ENCODE data around the gene FAM216B. TPM values are rescaled to one million over a fixed set of nuclear protein-coding genes. Genes with fewer than 3 reads are reported as not detected.

Gene FAM216B
- total and polyA plus RNA-seq, 2 donors (not counting 3 experiments of a cell fraction or from before 2014, with no cell fraction given), result not detected

DNA sequence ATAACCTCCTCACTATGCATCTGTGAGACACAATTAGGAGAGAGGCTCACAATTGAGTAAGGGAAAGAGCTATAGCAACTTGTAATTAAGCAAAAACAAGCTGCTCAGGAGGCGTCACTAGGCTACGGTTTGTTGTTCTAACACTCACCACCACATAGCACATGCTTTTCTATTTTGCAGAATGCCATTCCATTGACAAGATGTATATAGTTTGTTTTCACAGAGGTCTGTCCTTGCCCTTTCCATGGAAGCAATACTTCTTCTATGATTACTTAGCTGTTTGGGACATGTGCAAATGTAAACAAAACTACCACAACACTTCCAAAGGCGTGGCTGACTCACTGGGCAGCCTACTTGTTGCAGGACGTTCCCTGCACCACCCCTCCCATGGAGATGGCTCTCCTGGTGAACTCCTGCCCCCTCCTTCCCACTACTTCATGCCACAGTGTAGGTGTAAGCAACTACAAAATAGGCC, 33.9 kb upstream of the FAM216B start:
- Histone ChIP-seq H3K9me3 (replicated peaks; ENCODE audit: control insufficient read depth, insufficient read depth, low read length) (no peaks in the 10 kb centered on the region), H3K4me2 (ENCODE audit: insufficient read depth, low read length) (no peak overlapping the region), H3K79me2 (ENCODE audit: control insufficient read depth, insufficient read depth, low read length) (no peaks in the 10 kb centered on the region), H3K36me3 (ENCODE audit: control insufficient read depth in 2 of 2, extremely low read depth in 1 of 2, insufficient read depth in 2 of 2, low read length in 2 of 2) (no peaks in the 10 kb centered on the region), H3K27me3 (ENCODE audit: control insufficient read depth in 2 of 2, insufficient read depth in 2 of 2, low read length in 2 of 2) (peaks cover 2 to 4% of the 10 kb centered on the region in 2 experiments), H3K4me3 (replicated peaks in 1 of 3; ENCODE audit: insufficient read depth in 1 of 3, low read depth in 1 of 3, low read length in 3 of 3) (no peak overlapping the region), H3K9ac (replicated peaks; ENCODE audit: extremely low read depth, insufficient read depth, low read length) (no peak overlapping the region), H2AFZ (ENCODE audit: low read depth, low read length) (no peak overlapping the region), H4K20me1 (replicated peaks; ENCODE audit: control insufficient read depth, extremely low read depth, insufficient read depth, low read length) (no peaks in the 10 kb centered on the region), H3K4me1 (ENCODE audit: control insufficient read depth, extremely low read depth, insufficient read depth, low read length) (no peaks in the 10 kb centered on the region), H3K9me1 (replicated peaks; ENCODE audit: control insufficient read depth, extremely low read depth, insufficient read depth, low read length) (no peaks in the 10 kb centered on the region), H3K27ac (ENCODE audit: insufficient read depth, low read depth, low read length) (no peak overlapping the region)
- DNase-seq (ENCODE audit: low read depth, low spot score), result peak; percentile 61
- dilution Hi-C loops (cut with MboI; ENCODE audit: extremely low pct_ligation_motif_present, low sequenced_read_pairs) (no loop called here), intact Hi-C loops (cut with micrococcal nuclease) (no loop called here)
- CTCF ChIA-PET, result interaction anchor here (1.1 kb wide), 1 partner anchor 9 kb away, joined by 3 read pairs; no protein-coding TSS in a partner anchor
- no peak for FAIRE-seq
- POLR2A ChIA-PET, result no interaction called here
- no peak for TF ChIP-seq EZH2 (IDR thresholded peaks at IDR 0.05; ENCODE audit: borderline replicate concordance, low read depth, low read length, severe bottlenecking)
- TF ChIP-seq, protein P1, sequence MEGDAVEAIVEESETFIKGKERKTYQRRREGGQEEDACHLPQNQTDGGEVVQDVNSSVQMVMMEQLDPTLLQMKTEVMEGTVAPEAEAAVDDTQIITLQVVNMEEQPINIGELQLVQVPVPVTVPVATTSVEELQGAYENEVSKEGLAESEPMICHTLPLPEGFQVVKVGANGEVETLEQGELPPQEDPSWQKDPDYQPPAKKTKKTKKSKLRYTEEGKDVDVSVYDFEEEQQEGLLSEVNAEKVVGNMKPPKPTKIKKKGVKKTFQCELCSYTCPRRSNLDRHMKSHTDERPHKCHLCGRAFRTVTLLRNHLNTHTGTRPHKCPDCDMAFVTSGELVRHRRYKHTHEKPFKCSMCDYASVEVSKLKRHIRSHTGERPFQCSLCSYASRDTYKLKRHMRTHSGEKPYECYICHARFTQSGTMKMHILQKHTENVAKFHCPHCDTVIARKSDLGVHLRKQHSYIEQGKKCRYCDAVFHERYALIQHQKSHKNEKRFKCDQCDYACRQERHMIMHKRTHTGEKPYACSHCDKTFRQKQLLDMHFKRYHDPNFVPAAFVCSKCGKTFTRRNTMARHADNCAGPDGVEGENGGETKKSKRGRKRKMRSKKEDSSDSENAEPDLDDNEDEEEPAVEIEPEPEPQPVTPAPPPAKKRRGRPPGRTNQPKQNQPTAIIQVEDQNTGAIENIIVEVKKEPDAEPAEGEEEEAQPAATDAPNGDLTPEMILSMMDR (IDR thresholded peaks at IDR 0.05; ENCODE audit: extremely low read depth in 1 of 2, insufficient read depth in 1 of 2, low read depth in 1 of 2, low read length in 2 of 2), result no peak
- no TSS peak for BruUV-seq (replicated peaks)

DNA sequence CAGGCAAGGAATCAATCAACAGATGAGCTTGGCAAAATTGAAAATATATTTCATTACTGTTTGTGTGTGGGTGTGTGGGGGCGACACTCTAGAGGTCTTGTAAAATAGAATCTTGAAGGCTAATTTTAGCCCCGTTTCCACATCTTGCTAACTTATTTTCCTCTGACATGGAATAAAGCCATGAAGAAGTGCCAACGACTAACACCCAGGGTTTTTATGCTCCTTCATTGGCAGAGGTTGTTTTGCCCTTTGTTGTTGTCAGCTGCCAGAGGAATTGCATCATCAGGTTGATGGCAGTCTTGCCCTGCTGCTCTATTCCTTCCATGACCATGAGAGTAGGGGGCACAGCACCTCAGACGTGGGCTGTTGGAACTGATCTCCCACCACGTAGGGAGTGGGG, 30.6 kb upstream of the FAM216B start:
- ChIA-PET POLR2A (no interaction called here), CTCF (no interaction called here)
- no peaks in the 10 kb centered on the region for H3K9me3 ChIP-seq (replicated peaks; ENCODE audit: control insufficient read depth, insufficient read depth, low read length)
- H3K27me3 ChIP-seq (ENCODE audit: control insufficient read depth in 2 of 2, insufficient read depth in 2 of 2, low read length in 2 of 2), result peaks cover 2 to 6% of the 10 kb centered on the region in 2 experiments
- TF ChIP-seq, protein P2, sequence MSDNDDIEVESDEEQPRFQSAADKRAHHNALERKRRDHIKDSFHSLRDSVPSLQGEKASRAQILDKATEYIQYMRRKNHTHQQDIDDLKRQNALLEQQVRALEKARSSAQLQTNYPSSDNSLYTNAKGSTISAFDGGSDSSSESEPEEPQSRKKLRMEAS (IDR thresholded peaks at IDR 0.05; ENCODE audit: insufficient read depth, insufficient read length), result no peak
- TF ChIP-seq, protein P1 (IDR thresholded peaks at IDR 0.05; ENCODE audit: extremely low read depth in 1 of 2, insufficient read depth in 1 of 2, low read depth in 1 of 2, low read length in 2 of 2), result no peak
- TF ChIP-seq GATA2 (IDR thresholded peaks at IDR 0.05; ENCODE audit: insufficient read depth, insufficient read length, low read depth, low read length) (no peak), JUN (IDR thresholded peaks at IDR 0.05; ENCODE audit: borderline replicate concordance, insufficient read depth, insufficient read length, low read depth) (no peak), FOS (IDR thresholded peaks at IDR 0.05; ENCODE audit: borderline replicate concordance, insufficient read depth, low read length) (no peak), MYC (IDR thresholded peaks at IDR 0.05; ENCODE audit: low read depth, low read length) (no peak), POLR2A (IDR thresholded peaks at IDR 0.05; ENCODE audit: low read depth, low read length) (no peak), EZH2 (IDR thresholded peaks at IDR 0.05; ENCODE audit: borderline replicate concordance, low read depth, low read length, severe bottlenecking) (no peak), POLR2AphosphoS5 (IDR thresholded peaks at IDR 0.05; ENCODE audit: insufficient read depth, low read depth, low read length) (no peak)
- no peaks in the 10 kb centered on the region for H3K9me1 ChIP-seq (replicated peaks; ENCODE audit: control insufficient read depth, extremely low read depth, insufficient read depth, low read length)
- no peaks in the 10 kb centered on the region for H3K36me3 ChIP-seq (ENCODE audit: control insufficient read depth in 2 of 2, extremely low read depth in 1 of 2, insufficient read depth in 2 of 2, low read length in 2 of 2)
- intact Hi-C loops (cut with micrococcal nuclease), result no loop called here
- H2AFZ ChIP-seq (ENCODE audit: low read depth, low read length), result no peak overlapping the region
- H3K9ac ChIP-seq (replicated peaks; ENCODE audit: extremely low read depth, insufficient read depth, low read length), result no peak overlapping the region
- H4K20me1 ChIP-seq (replicated peaks; ENCODE audit: control insufficient read depth, extremely low read depth, insufficient read depth, low read length), result no peaks in the 10 kb centered on the region
- no peaks in the 10 kb centered on the region for H3K4me1 ChIP-seq (ENCODE audit: control insufficient read depth, extremely low read depth, insufficient read depth, low read length)
- dilution Hi-C loops (cut with MboI; ENCODE audit: extremely low pct_ligation_motif_present, low sequenced_read_pairs), result no loop called here
- no peak overlapping the region for H3K4me2 ChIP-seq (ENCODE audit: insufficient read depth, low read length)
- DNase-seq (ENCODE audit: low read depth, low spot score) (no peak), FAIRE-seq (no peak)
- H3K79me2 ChIP-seq (ENCODE audit: control insufficient read depth, insufficient read depth, low read length), result no peaks in the 10 kb centered on the region
- BruUV-seq (replicated peaks), result no TSS peak
- no peak overlapping the region for H3K4me3 ChIP-seq (replicated peaks in 1 of 3; ENCODE audit: insufficient read depth in 1 of 3, low read depth in 1 of 3, low read length in 3 of 3)
- H3K27ac ChIP-seq (ENCODE audit: insufficient read depth, low read depth, low read length), result no peak overlapping the region
